Measurements from ENCODE around the gene ANKRD33.

Gene ANKRD33

DNA sequence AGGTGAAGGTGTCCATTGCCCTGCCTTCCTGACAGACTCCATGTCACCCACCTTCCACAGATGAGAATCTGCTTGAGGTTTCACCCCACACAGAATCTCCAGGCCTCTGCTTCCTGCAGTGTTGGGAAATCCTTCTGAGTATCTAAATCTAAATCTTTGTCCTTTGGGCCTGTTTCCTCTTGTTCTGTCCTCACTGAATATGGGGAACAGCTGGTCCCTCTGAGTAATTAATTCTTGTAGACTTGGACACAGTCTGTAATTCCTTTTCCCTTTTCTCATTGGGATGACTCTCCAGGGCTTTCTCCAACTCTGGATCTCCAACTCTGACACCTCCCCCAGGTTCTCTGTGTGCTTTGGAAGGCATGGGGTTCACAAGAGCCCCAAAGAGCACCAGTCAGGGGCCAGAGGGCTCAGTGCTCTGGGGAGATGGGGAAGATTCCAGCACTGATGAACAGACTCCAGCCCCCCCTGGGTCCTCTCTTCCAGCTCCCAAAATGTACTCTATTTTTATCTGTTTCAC is 17.1 kb downstream of the ANKRD33 start:
- Histone ChIP-seq H3K9ac (no peak overlapping the region), H3K4me1 (peaks cover 27% of the 10 kb centered on the region), H3K9me3 (ENCODE audit: control insufficient read depth, low read length) (no peaks in the 10 kb centered on the region), H3K27me3 (ENCODE audit: control insufficient read depth, insufficient read depth, low read length) (no peaks in the 10 kb centered on the region), H3K36me3 (ENCODE audit: control insufficient read depth, insufficient read depth, low read length) (no peaks in the 10 kb centered on the region), H3K27ac (peak overlapping the region; percentile 67), H3K4me3 (ENCODE audit: low read depth, low read length) (no peak overlapping the region), H3K4me2 (ENCODE audit: low read length) (no peak overlapping the region), H2AFZ (no peak overlapping the region), H3K79me2 (peaks cover 10% of the 10 kb centered on the region)
- TF ChIP-seq CTCF (IDR thresholded peaks at IDR 0.05): no peak

GRCh38 chr12:51905471-51906429 is 17.8 kb downstream of the ANKRD33 start:
- Histone ChIP-seq H3K9ac (no peak overlapping the region), H3K4me1 (peaks cover 33% of the 10 kb centered on the region), H3K4me3 (ENCODE audit: low read depth, low read length) (peak overlapping the region; percentile 2), H3K27me3 (ENCODE audit: control insufficient read depth, insufficient read depth, low read length) (no peaks in the 10 kb centered on the region), H3K4me2 (ENCODE audit: low read length) (peak overlapping the region; percentile 63), H3K36me3 (ENCODE audit: control insufficient read depth, insufficient read depth, low read length) (no peaks in the 10 kb centered on the region), H3K27ac (peak overlapping the region; percentile 67), H3K9me3 (ENCODE audit: control insufficient read depth, low read length) (no peaks in the 10 kb centered on the region), H2AFZ (peak overlapping the region; percentile 31), H3K79me2 (peaks cover 10% of the 10 kb centered on the region)
- no peak for TF ChIP-seq CTCF (IDR thresholded peaks at IDR 0.05)

GRCh38 chr12:51906430-51907082 is 18.7 kb downstream of the ANKRD33 start:
- H3K4me1 ChIP-seq: peaks cover 41% of the 10 kb centered on the region
- peaks cover 10% of the 10 kb centered on the region for H3K79me2 ChIP-seq
- peak overlapping the region; percentile 58 for H3K4me3 ChIP-seq (ENCODE audit: low read depth, low read length)
- H3K27ac ChIP-seq: peak overlapping the region; percentile 67
- no peaks in the 10 kb centered on the region for H3K9me3 ChIP-seq (ENCODE audit: control insufficient read depth, low read length)
- no peak overlapping the region for H3K9ac ChIP-seq
- peak overlapping the region; percentile 31 for H2AFZ ChIP-seq
- peak overlapping the region; percentile 63 for H3K4me2 ChIP-seq (ENCODE audit: low read length)
- no peak for TF ChIP-seq CTCF (IDR thresholded peaks at IDR 0.05)
- no peaks in the 10 kb centered on the region for H3K36me3 ChIP-seq (ENCODE audit: control insufficient read depth, insufficient read depth, low read length)
- no peaks in the 10 kb centered on the region for H3K27me3 ChIP-seq (ENCODE audit: control insufficient read depth, insufficient read depth, low read length)

DNA sequence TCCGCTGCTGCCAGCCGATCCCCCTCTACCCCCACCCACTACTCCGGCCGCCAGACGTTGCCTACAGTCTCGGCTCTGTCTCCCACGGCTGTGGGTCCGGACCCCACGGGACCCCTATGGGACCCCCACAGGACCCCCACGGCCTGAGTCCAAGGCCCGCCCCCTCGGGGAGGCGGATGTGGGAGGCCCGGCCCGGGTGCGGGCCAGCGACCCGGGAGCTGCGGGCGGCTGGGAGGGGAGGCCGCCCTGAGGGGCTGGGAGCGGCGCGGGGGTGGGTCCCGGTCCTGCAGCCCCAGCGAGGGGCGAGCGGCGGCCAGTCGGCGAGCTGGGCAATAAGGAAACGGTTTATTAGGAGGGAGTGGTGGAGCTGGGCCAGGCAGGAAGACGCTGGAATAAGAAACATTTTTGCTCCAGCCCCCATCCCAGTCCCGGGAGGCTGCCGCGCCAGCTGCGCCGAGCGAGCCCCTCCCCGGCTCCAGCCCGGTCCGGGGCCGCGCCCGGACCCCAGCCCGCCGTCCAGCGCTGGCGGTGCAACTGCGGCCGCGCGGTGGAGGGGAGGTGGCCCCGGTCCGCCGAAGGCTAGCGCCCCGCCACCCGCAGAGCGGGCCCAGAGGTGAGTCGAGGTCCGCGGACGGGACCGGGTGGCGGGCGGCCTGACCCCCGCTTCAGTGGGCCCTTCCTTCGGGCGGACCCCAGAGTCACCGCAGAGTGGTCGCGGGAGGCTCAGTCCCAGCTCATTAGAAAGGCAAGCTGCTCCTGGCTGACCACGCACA is 19.4 kb downstream of the ANKRD33 start, which contains the start of gene ACVRL1:
Gene ACVRL1, plus strand, starts transcription at position 422 of the 773 bp plus-strand sequence. CDS start 4,971 bp downstream, outside the sequence.
- H3K4me2 ChIP-seq (ENCODE audit: low read length): peak within 1 kb of the TSS; percentile 63
- peak within 1 kb of the TSS; percentile 58 for H3K4me3 ChIP-seq (ENCODE audit: low read depth, low read length)
- peak within 1 kb of the TSS; percentile 67 for H3K27ac ChIP-seq
- TF ChIP-seq CTCF (IDR thresholded peaks at IDR 0.05): no peak
- no peaks in the 10 kb centered on the region for H3K9me3 ChIP-seq (ENCODE audit: control insufficient read depth, low read length)
- no peaks in the 10 kb centered on the region for H3K36me3 ChIP-seq (ENCODE audit: control insufficient read depth, insufficient read depth, low read length)
- peak within 1 kb of the TSS; percentile 70 for H3K9ac ChIP-seq
- peaks cover 48% of the 10 kb centered on the region for H3K4me1 ChIP-seq
- H3K27me3 ChIP-seq (ENCODE audit: control insufficient read depth, insufficient read depth, low read length): no peaks in the 10 kb centered on the region
- H2AFZ ChIP-seq: peak within 1 kb of the TSS; percentile 31
- H3K79me2 ChIP-seq: peaks cover 10% of the 10 kb centered on the region
